Liver (tissue), 9 donors: ENCODE results near the gene TCERG1L. TPM values are rescaled to one million over a fixed set of nuclear protein-coding genes. Genes with fewer than 3 reads are reported as not detected.

Source experiments
- DNase-seq: peaks from one replicate; pipeline ENCODE4 v3.0.0-alpha.2; 2017; ENCODE audit warnings: low spot score
- H3K27ac ChIP-seq, 2 donors: one replicate each; pipeline ENCODE4 v1.7.0; 2013; ENCODE audit warnings: inconsistent platforms in 2 of 2, low read length in 2 of 2, control low read depth in 1 of 2, low read depth in 1 of 2, mild to moderate bottlenecking in 1 of 2
- H3K27me3 ChIP-seq, 4 donors: one replicate each; pipeline versions ENCODE4 v1.6.1 to v1.7.0; 2013; ENCODE audit warnings: low read length in 3 of 4, inconsistent platforms in 1 of 4, mild to moderate bottlenecking in 1 of 4, moderate library complexity in 1 of 4; ENCODE audit not compliant: control insufficient read depth in 4 of 4, insufficient read depth in 4 of 4
- H3K36me3 ChIP-seq, 4 donors: one replicate each; pipeline versions ENCODE4 v1.6.1 to v1.7.0; 2013; ENCODE audit warnings: low read length in 3 of 4, mild to moderate bottlenecking in 3 of 4, low read depth in 1 of 4, moderate library complexity in 1 of 4; ENCODE audit not compliant: control insufficient read depth in 4 of 4, insufficient read depth in 3 of 4
- H3K4me1 ChIP-seq, 4 donors: one replicate each; pipeline versions ENCODE4 v1.6.1 to v1.7.0; 2013; ENCODE audit warnings: low read length in 3 of 4, mild to moderate bottlenecking in 3 of 4, moderate library complexity in 1 of 4; ENCODE audit not compliant: control insufficient read depth in 4 of 4, insufficient read depth in 4 of 4
- H3K4me3 ChIP-seq, 3 donors: one replicate each; pipeline versions ENCODE4 v1.6.1 to v1.7.0; 2013; ENCODE audit warnings: low read length in 3 of 3, control low read depth in 1 of 3, low read depth in 1 of 3, mild to moderate bottlenecking in 1 of 3
- H3K9ac ChIP-seq, 2 donors: one replicate each; pipeline ENCODE4 v1.7.0; 2013; ENCODE audit warnings: low read length in 2 of 2, mild to moderate bottlenecking in 2 of 2, moderate library complexity in 2 of 2, control low read depth in 1 of 2, low read depth in 1 of 2
- H3K9me3 ChIP-seq, 4 donors: one replicate each; pipeline versions ENCODE4 v1.6.1 to v1.7.0; 2013; ENCODE audit warnings: low read length in 3 of 4; ENCODE audit not compliant: control insufficient read depth in 4 of 4
- ATF3 ChIP-seq: IDR thresholded peaks from 2 replicates; pipeline ENCODE4 v1.6.1; 2016; ENCODE audit warnings: antibody characterized with exemption
- CTCF ChIP-seq: fragments of 150-350 bp; IDR thresholded peaks from 2 replicates; pipeline ENCODE4 v1.5.1; 2017; ENCODE audit warnings: improper control_type of control experiment, low read depth, low read length; ENCODE audit not compliant: missing input control
- FOXA1 ChIP-seq: IDR thresholded peaks from 2 replicates; pipeline ENCODE4 v1.6.1; 2016; ENCODE audit warnings: antibody characterized with exemption
- FOXA2 ChIP-seq: IDR thresholded peaks from 2 replicates; pipeline ENCODE4 v1.6.1; 2016; ENCODE audit warnings: antibody characterized with exemption
- GABPA ChIP-seq, 2 donors: IDR thresholded peaks in 1 of 2; conservative IDR thresholded peaks in 1 of 2; 2 replicates each; pipeline ENCODE4 v1.6.1; 2016; ENCODE audit warnings: antibody characterized with exemption in 2 of 2, mild to moderate bottlenecking in 1 of 2, moderate library complexity in 1 of 2
- HNF4A ChIP-seq, 2 donors: conservative IDR thresholded peaks; 2 replicates each; pipeline ENCODE4 v1.6.1; 2016; ENCODE audit warnings: antibody characterized with exemption in 2 of 2, mild to moderate bottlenecking in 2 of 2
- HNF4G ChIP-seq: IDR thresholded peaks from 2 replicates; pipeline ENCODE4 v1.6.1; 2016; ENCODE audit warnings: antibody characterized with exemption
- RAD21 ChIP-seq, 2 donors: IDR thresholded peaks; 2 replicates each; pipeline ENCODE4 v1.6.1; 2016; ENCODE audit warnings: antibody characterized with exemption in 2 of 2, mild to moderate bottlenecking in 2 of 2
- RXRA ChIP-seq, 2 donors: IDR thresholded peaks; 2 replicates each; pipeline ENCODE4 v1.6.1; 2017 to 2018; ENCODE audit warnings: antibody characterized with exemption in 2 of 2, mild to moderate bottlenecking in 1 of 2
- TAF1 ChIP-seq: conservative IDR thresholded peaks from 2 replicates; pipeline ENCODE4 v1.6.1; 2016; ENCODE audit warnings: antibody characterized with exemption, mild to moderate bottlenecking
- YY1 ChIP-seq: IDR thresholded peaks from 2 replicates; pipeline ENCODE4 v1.6.1; 2016; ENCODE audit warnings: antibody characterized with exemption, mild to moderate bottlenecking
- WGBS: extraction: QIAGEN DNeasy Blood & Tissue Kit; methylation state at CpG from one replicate; pipeline ENCODE4 v1.1.7; 2013; 5-methylcytosine and 5-hydroxymethylcytosine counted together
- polyA plus RNA-seq, 2 donors: library from polyadenylated mRNA; stranded (reverse) in 1 of 2; unstranded in 1 of 2; fragments of 200-250 nt in 1 of 2; fragments of >200 nt in 1 of 2; fragmentation: Nextera tagmentation in 1 of 2; extraction: Ambion mirVana in 1 of 2; gene quantifications; one replicate each; pipeline versions ENCODE4 v1.2.1 to v1.2.3, GENCODE V29; 2013 to 2015
- total RNA-seq, 2 donors: library from RNA; depleted of rRNA; stranded (reverse); fragments of >200 nt; gene quantifications; one replicate each; pipeline ENCODE4 v1.2.3, GENCODE V29; 2014
- TF ChIP-seq, protein P1 (sequence below): IDR thresholded peaks from 2 replicates; pipeline ENCODE4 v1.6.1; 2016; ENCODE audit warnings: antibody characterized with exemption, mild to moderate bottlenecking
- TF ChIP-seq, protein P2 (sequence below): IDR thresholded peaks from 2 replicates; pipeline ENCODE4 v1.6.1; 2016; ENCODE audit warnings: antibody characterized with exemption
- TF ChIP-seq, protein P3 (sequence below): IDR thresholded peaks from 2 replicates; pipeline ENCODE4 v1.6.1; 2016; ENCODE audit warnings: antibody characterized with exemption
- donor health status: healthy.
- donor health status: healthy.
- donor health status: healthy.
- donor health status: healthy.
- donor health status: healthy.

Gene TCERG1L
- total and polyA plus RNA-seq, 4 donors: not detected

- DNase-seq: no peak
- TF ChIP-seq YY1: no peak
- TF ChIP-seq ATF3: no peak
- TF ChIP-seq HNF4G: no peak
- TF ChIP-seq HNF4A (conservative IDR thresholded peaks at IDR 0.05): no peak
- TF ChIP-seq, protein P1, sequence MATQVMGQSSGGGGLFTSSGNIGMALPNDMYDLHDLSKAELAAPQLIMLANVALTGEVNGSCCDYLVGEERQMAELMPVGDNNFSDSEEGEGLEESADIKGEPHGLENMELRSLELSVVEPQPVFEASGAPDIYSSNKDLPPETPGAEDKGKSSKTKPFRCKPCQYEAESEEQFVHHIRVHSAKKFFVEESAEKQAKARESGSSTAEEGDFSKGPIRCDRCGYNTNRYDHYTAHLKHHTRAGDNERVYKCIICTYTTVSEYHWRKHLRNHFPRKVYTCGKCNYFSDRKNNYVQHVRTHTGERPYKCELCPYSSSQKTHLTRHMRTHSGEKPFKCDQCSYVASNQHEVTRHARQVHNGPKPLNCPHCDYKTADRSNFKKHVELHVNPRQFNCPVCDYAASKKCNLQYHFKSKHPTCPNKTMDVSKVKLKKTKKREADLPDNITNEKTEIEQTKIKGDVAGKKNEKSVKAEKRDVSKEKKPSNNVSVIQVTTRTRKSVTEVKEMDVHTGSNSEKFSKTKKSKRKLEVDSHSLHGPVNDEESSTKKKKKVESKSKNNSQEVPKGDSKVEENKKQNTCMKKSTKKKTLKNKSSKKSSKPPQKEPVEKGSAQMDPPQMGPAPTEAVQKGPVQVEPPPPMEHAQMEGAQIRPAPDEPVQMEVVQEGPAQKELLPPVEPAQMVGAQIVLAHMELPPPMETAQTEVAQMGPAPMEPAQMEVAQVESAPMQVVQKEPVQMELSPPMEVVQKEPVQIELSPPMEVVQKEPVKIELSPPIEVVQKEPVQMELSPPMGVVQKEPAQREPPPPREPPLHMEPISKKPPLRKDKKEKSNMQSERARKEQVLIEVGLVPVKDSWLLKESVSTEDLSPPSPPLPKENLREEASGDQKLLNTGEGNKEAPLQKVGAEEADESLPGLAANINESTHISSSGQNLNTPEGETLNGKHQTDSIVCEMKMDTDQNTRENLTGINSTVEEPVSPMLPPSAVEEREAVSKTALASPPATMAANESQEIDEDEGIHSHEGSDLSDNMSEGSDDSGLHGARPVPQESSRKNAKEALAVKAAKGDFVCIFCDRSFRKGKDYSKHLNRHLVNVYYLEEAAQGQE: no peak
- TF ChIP-seq, protein P2, sequence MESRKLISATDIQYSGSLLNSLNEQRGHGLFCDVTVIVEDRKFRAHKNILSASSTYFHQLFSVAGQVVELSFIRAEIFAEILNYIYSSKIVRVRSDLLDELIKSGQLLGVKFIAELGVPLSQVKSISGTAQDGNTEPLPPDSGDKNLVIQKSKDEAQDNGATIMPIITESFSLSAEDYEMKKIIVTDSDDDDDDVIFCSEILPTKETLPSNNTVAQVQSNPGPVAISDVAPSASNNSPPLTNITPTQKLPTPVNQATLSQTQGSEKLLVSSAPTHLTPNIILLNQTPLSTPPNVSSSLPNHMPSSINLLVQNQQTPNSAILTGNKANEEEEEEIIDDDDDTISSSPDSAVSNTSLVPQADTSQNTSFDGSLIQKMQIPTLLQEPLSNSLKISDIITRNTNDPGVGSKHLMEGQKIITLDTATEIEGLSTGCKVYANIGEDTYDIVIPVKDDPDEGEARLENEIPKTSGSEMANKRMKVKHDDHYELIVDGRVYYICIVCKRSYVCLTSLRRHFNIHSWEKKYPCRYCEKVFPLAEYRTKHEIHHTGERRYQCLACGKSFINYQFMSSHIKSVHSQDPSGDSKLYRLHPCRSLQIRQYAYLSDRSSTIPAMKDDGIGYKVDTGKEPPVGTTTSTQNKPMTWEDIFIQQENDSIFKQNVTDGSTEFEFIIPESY: no peak
- TF ChIP-seq FOXA1: no peak
- no peak for TF ChIP-seq TAF1
- TF ChIP-seq RAD21 (IDR thresholded peaks at IDR 0.05): no peak
- TF ChIP-seq, protein P3, sequence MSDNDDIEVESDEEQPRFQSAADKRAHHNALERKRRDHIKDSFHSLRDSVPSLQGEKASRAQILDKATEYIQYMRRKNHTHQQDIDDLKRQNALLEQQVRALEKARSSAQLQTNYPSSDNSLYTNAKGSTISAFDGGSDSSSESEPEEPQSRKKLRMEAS: no peak
- no peak for TF ChIP-seq CTCF
- TF ChIP-seq RXRA (IDR thresholded peaks at IDR 0.05): no peak
- no peak for TF ChIP-seq FOXA2
- WGBS: 90% methylated on average over 9 of the region's 9 CpGs
Observed at GRCh38 chr10:131107970-131108369, 203.6 kb downstream of the TCERG1L start.

GRCh38 chr10:131102676-131103075 is 208.8 kb downstream of the TCERG1L start:
- DNase-seq: no peak
- H3K36me3 ChIP-seq: no peaks in the 10 kb centered on the region
- H3K4me3 ChIP-seq: no peak overlapping the region
- no peak for TF ChIP-seq RAD21 (IDR thresholded peaks at IDR 0.05)
- no peak for TF ChIP-seq TAF1
- no peak for TF ChIP-seq FOXA1
- no peak for TF ChIP-seq HNF4A (conservative IDR thresholded peaks at IDR 0.05)
- no peak for TF ChIP-seq ATF3
- no peak for TF ChIP-seq GABPA (IDR thresholded peaks at IDR 0.05 in 1 of 2, conservative IDR thresholded peaks at IDR 0.05 in 1 of 2)
- H3K9ac ChIP-seq: no peak overlapping the region
- H3K9me3 ChIP-seq: peaks cover 0 to 4% (median 1%) of the 10 kb centered on the region in 4 donors
- no peaks in the 10 kb centered on the region for H3K27me3 ChIP-seq
- H3K27ac ChIP-seq: no peak overlapping the region
- H3K4me1 ChIP-seq: no peaks in the 10 kb centered on the region
- 70% methylated on average over 13 of the region's 13 CpGs for WGBS

More at GRCh38 chr10:131107970-131108369, 203.6 kb downstream of the TCERG1L start:
- Histone ChIP-seq H3K9me3 (peaks cover 0 to 4% (median 1%) of the 10 kb centered on the region in 4 donors), H3K4me1 (no peaks in the 10 kb centered on the region), H3K36me3 (no peaks in the 10 kb centered on the region), H3K9ac (no peak overlapping the region), H3K4me3 (no peak overlapping the region), H3K27me3 (peaks cover 0 to 4% (median 0%) of the 10 kb centered on the region in 4 donors), H3K27ac (no peak overlapping the region)
